Duodenal mucosa (tissue), 2 donors: ENCODE measurements around the gene NALF2.

Experiments used
- H3K27ac ChIP-seq: one replicate; pipeline ENCODE4 v1.7.0; 2013; ENCODE audit warnings: low read depth, low read length
- H3K27me3 ChIP-seq, 2 donors: one replicate each; pipeline ENCODE4 v1.7.0; 2013; ENCODE audit warnings: low read length in 2 of 2, control low read depth in 1 of 2; ENCODE audit not compliant: insufficient read depth in 2 of 2, control insufficient read depth in 1 of 2
- H3K36me3 ChIP-seq, 2 donors: one replicate each; pipeline ENCODE4 v1.7.0; 2013; ENCODE audit warnings: low read length in 2 of 2, control low read depth in 1 of 2; ENCODE audit not compliant: insufficient read depth in 2 of 2, control insufficient read depth in 1 of 2
- H3K4me1 ChIP-seq, 2 donors: one replicate each; pipeline ENCODE4 v1.7.0; 2013; ENCODE audit warnings: low read length in 2 of 2, control low read depth in 1 of 2; ENCODE audit not compliant: insufficient read depth in 2 of 2, control insufficient read depth in 1 of 2
- H3K4me3 ChIP-seq, 2 donors: one replicate each; pipeline ENCODE4 v1.7.0; 2013; ENCODE audit warnings: low read length in 2 of 2, low read depth in 1 of 2
- H3K9ac ChIP-seq, 2 donors: one replicate each; pipeline ENCODE4 v1.7.0; 2013; ENCODE audit warnings: low read length in 2 of 2, low read depth in 1 of 2
- H3K9me3 ChIP-seq, 2 donors: one replicate each; pipeline ENCODE4 v1.7.0; 2013; ENCODE audit warnings: low read length in 2 of 2, control low read depth in 1 of 2; ENCODE audit not compliant: control insufficient read depth in 1 of 2

The NALF2 gene

DNA sequence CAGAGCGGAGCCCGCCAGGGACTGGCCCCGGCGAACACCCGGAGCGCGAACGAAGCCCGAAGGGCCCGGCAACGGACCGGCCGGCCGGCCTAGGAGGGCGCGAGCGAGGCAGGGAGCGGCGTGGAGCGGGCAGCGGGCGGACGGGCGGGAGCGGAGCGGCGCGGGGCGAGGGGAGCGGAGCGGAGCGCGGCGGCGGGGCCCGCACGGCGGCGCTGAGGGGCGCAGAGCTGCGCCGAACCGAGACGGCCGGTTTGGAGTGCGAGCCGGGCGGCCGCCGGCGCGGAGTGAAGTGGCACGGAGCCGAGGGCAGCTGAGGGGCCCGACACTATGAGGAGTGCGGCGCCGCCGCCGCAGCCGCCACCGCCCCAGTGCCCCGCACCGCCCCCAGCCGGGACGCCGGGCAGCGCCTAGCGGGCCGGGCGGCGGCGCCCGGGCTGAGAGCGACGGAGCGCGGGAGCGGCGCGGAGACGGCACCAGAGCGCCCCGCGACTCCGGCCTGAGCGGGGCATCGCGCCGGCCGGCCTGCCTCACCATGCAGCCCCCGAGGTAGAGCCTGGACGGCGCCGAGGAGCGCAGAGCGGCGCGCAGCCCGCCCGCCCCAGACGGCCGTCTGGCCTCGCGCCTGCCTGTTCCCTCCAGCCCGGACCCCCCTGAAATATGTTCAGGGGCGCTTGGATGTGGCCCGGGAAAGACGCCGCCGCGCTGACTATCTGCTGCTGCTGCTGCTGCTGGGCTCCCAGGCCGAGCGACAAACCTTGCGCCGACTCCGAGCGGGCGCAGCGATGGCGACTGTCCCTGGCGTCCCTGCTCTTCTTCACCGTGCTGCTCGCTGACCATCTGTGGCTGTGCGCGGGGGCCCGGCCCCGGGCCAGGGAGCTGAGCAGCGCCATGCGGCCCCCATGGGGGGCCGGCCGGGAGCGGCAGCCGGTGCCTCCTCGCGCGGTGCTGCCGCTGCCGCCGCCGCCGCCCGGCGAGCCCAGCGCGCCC, 793 bp downstream of the NALF2 start:
- no peaks in the 10 kb centered on the region for H3K4me1 ChIP-seq
- peak overlapping the region in 1 of 2 donors; percentile 50 for H3K4me3 ChIP-seq
- peaks cover 0 to 8% of the 10 kb centered on the region in 2 donors for H3K27me3 ChIP-seq
- H3K9ac ChIP-seq = no peak overlapping the region
- no peaks in the 10 kb centered on the region for H3K36me3 ChIP-seq
- no peak overlapping the region for H3K27ac ChIP-seq
- no peaks in the 10 kb centered on the region for H3K9me3 ChIP-seq

DNA sequence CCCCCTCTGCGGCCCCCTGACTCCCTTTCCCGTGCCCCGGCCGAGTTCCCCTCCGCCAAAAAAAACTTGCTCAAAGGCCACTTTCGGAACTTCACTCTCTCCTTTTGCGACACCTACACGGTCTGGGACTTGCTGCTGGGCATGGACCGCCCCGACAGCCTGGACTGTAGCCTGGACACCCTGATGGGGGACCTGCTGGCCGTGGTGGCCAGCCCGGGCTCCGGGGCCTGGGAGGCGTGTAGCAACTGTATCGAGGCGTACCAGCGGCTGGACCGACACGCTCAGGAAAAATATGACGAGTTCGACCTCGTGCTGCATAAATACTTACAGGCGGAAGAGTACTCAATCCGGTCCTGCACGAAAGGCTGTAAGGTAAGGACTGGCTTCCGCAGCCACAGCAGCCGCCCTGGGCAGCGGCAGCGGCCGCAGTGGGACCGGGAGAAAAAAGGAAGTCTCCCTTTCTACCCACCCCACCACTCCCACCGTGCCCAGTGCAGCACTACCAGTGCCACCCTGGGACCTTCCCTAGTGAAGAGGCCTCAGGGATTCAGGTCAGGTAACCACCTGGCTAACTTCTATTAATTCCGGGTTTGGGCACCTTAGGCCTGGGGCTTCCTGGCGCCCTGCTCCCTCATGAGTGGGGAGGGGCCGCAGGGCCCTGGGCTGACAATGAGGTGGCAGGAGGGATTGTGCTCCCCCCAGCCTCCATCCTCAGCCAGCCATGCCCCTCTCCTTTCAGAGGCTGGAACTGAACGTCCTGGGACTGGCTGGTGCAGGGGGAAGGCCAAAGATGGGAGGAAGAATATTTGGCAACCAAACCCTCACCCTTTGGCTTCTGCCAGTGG, 1.9 kb downstream of the NALF2 start:
- Histone ChIP-seq H3K9ac (no peak overlapping the region), H3K27ac (no peak overlapping the region), H3K4me3 (no peak overlapping the region), H3K27me3 (peaks cover 0 to 8% of the 10 kb centered on the region in 2 donors), H3K4me1 (no peaks in the 10 kb centered on the region), H3K36me3 (no peaks in the 10 kb centered on the region), H3K9me3 (no peaks in the 10 kb centered on the region)

DNA sequence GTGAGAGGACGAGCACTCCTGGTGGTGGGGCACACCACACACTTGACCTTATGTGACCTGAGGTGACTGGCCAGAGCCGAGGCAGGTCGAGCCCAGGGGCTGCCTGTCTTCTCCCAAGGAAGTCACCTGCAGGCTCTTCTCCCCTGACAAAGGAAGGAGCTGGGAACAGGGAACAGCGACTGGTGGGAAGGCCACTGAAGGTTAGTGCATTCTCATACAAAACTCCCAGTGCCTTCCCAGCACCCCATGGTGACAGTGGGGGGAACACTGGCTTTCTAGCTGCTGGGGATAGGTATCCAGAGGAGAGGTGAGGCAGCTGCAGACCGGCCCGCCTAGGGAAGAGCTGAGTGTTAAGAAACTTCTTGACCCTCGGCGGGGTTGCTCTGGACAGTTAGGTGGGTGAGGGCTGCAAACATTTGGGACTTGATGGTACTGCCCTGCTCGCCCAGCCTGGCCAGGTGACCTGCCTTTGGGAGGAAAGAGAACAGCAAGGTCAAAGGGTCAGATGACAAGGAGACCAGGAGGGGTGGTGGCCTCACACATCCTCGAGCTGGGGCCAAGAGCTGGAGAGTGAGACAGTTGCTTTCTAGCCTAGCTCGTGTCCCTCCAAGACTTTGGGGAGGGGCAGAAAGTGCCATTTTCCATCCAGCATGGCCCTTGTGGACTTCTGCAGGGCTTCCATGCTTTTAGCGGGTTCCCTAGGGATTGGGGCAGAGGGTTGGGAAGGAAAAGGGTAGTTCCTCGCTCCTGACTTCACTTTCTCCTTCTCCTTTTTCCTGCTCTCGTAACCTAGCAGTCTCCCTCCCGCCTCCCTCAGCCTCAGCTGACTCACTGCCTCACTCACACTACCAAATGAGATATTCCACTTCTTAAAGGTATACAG, 2.7 kb downstream of the NALF2 start:
- H3K27me3 ChIP-seq = peaks cover 0 to 8% of the 10 kb centered on the region in 2 donors
- H3K9me3 ChIP-seq = no peaks in the 10 kb centered on the region
- H3K4me3 ChIP-seq = no peak overlapping the region
- no peaks in the 10 kb centered on the region for H3K4me1 ChIP-seq
- H3K36me3 ChIP-seq = no peaks in the 10 kb centered on the region
- no peak overlapping the region for H3K9ac ChIP-seq
- H3K27ac ChIP-seq = no peak overlapping the region

DNA sequence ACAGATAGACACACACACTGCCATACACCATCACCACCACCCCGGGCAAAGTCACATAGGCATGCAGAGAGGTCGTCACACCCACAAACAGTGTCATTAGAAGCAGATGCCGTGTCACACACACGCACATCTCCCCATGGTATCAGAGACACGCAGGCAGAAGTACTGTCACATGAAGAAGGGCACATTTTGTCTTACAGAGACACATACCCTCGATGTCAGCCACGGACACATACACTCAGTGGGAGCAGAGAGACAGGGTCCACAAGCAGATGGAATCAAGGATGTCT, 3.3 kb downstream of the NALF2 start:
- Histone ChIP-seq H3K27me3 (peaks cover 0 to 8% of the 10 kb centered on the region in 2 donors), H3K4me3 (no peak overlapping the region), H3K4me1 (no peaks in the 10 kb centered on the region), H3K9me3 (no peaks in the 10 kb centered on the region), H3K27ac (no peak overlapping the region), H3K9ac (no peak overlapping the region), H3K36me3 (no peaks in the 10 kb centered on the region)

DNA sequence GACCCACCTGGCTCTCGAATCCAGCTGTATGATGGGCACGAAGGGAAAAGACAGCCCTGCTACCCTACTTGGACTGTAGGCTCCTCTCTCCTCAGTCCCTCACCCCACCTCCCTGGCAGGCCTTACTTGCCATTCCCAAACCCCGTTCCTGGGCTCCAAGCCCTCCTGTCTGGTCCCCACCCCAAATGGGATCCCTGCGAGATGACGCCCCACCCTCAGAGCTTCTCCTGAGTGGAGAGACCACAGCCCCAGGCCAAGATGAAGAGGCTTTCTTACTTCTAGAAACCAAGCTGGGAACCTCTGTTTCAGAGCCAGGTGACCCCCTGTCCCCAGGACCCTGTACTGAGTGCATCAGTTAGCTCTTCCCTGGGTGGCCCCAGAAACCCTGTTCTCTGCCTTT, 4.5 kb downstream of the NALF2 start:
- no peaks in the 10 kb centered on the region for H3K9me3 ChIP-seq
- no peaks in the 10 kb centered on the region for H3K36me3 ChIP-seq
- no peak overlapping the region for H3K9ac ChIP-seq
- no peak overlapping the region for H3K4me3 ChIP-seq
- H3K27me3 ChIP-seq = peaks cover 0 to 8% of the 10 kb centered on the region in 2 donors
- H3K27ac ChIP-seq = no peak overlapping the region
- H3K4me1 ChIP-seq = no peaks in the 10 kb centered on the region

DNA sequence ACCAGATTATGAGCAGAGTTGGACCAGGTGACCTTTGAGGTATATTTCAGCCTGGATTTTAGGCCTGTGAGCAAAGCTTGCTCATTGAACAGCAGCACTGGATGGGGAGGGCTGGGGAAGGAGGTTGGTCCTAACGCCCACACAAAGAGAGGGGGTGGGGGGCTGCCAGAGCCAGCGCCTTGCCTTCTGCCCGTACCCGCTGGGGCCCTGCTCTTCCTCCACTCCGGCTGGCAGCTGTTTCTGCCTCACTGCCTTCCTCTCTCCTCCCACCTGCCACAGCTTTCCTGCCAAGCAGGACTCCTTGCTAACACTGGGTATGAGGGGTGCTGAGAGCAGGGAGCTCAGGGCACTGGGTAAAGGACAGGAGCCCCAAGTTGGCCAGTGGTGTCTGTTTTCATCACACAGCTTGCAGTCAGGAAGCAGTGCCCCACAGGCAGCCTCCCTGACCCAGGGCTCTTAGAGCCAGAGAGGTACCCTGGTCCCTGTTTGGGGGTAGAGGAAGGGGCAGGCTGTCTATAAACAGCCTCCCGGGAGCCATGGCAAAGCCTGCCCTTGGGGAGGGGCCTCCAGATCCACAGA, 6.1 kb downstream of the NALF2 start:
- Histone ChIP-seq H3K27me3 (peaks cover 0 to 8% of the 10 kb centered on the region in 2 donors), H3K4me1 (no peaks in the 10 kb centered on the region), H3K9me3 (no peaks in the 10 kb centered on the region), H3K27ac (no peak overlapping the region), H3K36me3 (no peaks in the 10 kb centered on the region), H3K4me3 (no peak overlapping the region), H3K9ac (no peak overlapping the region)

DNA sequence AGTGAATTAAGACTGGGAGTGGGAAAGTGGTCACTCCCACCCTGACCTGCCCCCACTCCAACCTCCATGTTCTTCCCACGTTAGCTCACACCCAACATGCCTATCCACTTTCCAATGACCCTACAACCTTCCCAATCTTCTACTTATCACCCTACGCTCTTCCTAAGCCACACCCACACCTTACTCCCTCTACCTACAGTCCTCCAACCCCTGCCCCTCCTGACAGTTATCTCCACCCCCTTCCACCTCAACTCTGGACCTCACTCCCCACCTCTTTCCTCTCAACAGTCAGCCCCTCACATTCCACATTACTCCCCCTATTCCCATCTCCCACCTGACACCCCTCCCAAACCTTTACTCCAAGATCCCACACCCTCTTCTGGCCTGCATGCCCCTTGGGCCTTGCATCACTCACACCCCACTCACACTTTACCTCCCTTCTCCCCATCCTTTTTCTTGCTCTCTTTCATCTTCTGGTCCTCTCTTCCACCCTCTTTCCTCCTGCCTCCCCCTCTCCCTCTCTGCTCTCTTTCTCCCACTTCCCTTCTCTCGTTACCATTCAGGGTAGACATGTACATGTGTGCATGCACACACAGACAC, 6.9 kb downstream of the NALF2 start:
- H3K9ac ChIP-seq = no peak overlapping the region
- H3K9me3 ChIP-seq = no peaks in the 10 kb centered on the region
- no peaks in the 10 kb centered on the region for H3K36me3 ChIP-seq
- H3K27me3 ChIP-seq = peaks cover 0 to 8% of the 10 kb centered on the region in 2 donors
- no peak overlapping the region for H3K27ac ChIP-seq
- no peak overlapping the region for H3K4me3 ChIP-seq
- no peaks in the 10 kb centered on the region for H3K4me1 ChIP-seq

DNA sequence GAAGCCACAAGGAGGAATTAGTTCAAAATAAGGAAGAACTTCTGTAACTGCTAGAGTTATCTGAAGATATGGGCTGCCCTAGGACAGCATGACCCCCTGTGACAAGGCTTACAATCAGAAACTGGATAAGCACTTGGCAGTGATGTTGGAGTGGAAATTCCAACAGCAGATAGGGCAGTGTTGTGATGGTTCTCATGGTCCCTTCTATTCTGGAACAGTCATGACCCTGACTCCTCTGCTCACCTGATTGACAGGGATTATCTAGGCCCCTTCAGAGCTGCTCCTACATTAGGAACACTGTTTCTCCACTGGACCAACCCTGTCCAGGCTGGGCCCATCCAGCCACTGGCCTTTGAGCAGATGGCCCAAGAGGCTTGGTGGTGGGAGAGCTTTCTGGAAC, 17.9 kb downstream of the NALF2 start:
- Histone ChIP-seq H3K27ac (no peak overlapping the region), H3K9me3 (no peaks in the 10 kb centered on the region), H3K9ac (no peak overlapping the region), H3K4me3 (no peak overlapping the region), H3K4me1 (no peaks in the 10 kb centered on the region), H3K27me3 (no peaks in the 10 kb centered on the region), H3K36me3 (no peaks in the 10 kb centered on the region)

DNA sequence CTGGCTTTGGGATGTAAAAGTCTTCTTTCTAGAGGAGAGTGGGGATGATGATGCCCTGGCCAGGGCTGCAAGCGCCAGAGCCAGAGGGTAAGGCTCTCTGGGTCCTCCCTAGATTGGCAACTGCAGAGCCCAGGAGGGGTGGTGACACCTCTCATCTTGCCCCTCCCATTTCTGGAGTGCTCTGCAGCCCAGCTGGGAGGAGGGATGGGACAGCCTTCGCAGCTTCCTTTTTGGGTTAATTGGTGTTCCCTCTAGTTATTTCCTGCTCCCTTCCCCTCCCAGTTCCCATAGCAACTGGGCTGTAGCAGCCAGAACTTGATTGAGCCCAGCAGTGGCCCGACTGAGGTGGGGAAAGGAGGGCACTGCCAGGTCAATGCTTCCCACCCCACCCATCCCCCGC, 19.2 kb downstream of the NALF2 start:
- Histone ChIP-seq H3K9ac (no peak overlapping the region), H3K9me3 (no peaks in the 10 kb centered on the region), H3K27me3 (no peaks in the 10 kb centered on the region), H3K4me3 (no peak overlapping the region), H3K36me3 (no peaks in the 10 kb centered on the region), H3K4me1 (no peaks in the 10 kb centered on the region), H3K27ac (no peak overlapping the region)
